ENCODE measurements around the gene UBE2B. TPM values are rescaled to one million over a fixed set of nuclear protein-coding genes. Genes with fewer than 3 reads are reported as not detected.

UBE2B gene
- total RNA-seq, 1 experiment from 2014 or later, result 132 TPM

DNA sequence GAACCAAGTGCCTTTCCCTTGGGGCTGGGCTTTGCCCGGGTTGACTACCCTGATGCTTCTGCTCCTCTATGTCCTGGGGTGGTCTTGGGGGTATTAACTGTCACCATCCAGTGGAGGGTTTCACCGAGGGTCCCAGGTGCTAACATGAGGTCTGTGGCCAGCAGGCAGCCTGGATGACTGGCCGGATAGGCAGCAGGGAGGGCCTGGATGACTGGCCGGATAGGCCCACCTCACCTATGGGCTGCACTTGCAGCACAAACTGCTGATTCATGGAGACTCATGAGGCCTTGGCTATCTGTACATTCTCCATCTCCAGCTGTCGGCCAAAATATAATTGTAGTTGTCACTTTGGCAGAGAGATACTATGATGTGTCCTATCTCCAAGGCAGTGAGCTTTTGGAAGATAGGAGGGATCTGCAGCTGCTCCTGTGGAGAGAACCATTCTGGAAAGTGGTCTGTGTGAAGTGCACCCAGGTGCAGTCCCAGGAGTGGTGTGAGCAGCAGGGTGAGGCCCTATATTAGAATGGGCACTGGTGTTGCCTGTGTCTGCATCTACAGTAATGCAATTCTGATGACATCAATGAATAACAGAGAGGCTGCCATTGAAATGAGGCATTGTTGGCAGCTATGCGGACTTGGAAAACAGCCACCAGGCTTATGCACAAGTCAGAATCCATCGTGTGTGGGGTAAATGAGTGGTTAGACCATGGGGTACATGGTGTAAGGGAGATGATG lies 66.6 kb downstream of the UBE2B start:
- H3K27me3 Mint-ChIP-seq (ENCODE audit: unreplicated experiment), result no peaks in the 10 kb centered on the region
- TF ChIP-seq, protein P1, sequence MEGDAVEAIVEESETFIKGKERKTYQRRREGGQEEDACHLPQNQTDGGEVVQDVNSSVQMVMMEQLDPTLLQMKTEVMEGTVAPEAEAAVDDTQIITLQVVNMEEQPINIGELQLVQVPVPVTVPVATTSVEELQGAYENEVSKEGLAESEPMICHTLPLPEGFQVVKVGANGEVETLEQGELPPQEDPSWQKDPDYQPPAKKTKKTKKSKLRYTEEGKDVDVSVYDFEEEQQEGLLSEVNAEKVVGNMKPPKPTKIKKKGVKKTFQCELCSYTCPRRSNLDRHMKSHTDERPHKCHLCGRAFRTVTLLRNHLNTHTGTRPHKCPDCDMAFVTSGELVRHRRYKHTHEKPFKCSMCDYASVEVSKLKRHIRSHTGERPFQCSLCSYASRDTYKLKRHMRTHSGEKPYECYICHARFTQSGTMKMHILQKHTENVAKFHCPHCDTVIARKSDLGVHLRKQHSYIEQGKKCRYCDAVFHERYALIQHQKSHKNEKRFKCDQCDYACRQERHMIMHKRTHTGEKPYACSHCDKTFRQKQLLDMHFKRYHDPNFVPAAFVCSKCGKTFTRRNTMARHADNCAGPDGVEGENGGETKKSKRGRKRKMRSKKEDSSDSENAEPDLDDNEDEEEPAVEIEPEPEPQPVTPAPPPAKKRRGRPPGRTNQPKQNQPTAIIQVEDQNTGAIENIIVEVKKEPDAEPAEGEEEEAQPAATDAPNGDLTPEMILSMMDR (IDR thresholded peaks at IDR 0.05; ENCODE audit: unreplicated experiment), result no peak
- intact Hi-C loops (cut with micrococcal nuclease; ENCODE audit: unreplicated experiment), result loop anchor here (1.0 to 5.0 kb wide), 2 partner anchors 68 to 89 kb away; partner anchors contain the start of gene JADE2
- H3K4me1 Mint-ChIP-seq (ENCODE audit: low read depth, unreplicated experiment), result peaks cover 59% of the 10 kb centered on the region
- H3K27ac Mint-ChIP-seq (ENCODE audit: unreplicated experiment), result peak overlapping the region; percentile 80
- H3K4me3 Mint-ChIP-seq (ENCODE audit: low read depth, unreplicated experiment), result no peak overlapping the region
- peaks cover 14% of the 10 kb centered on the region for H3K36me3 Mint-ChIP-seq (ENCODE audit: insufficient read depth, unreplicated experiment)
- CTCF ChIA-PET, result interaction anchor here (0.9 to 1.8 kb wide), 3 partner anchors 28 to 87 kb away, joined by 3 to 14 read pairs (median 4); no protein-coding TSS in a partner anchor
- no TSS peak for BruUV-seq (replicated peaks)
- DNase-seq, result no peak
- no peaks in the 10 kb centered on the region for H3K9me3 Mint-ChIP-seq (ENCODE audit: low read depth, unreplicated experiment)

DNA sequence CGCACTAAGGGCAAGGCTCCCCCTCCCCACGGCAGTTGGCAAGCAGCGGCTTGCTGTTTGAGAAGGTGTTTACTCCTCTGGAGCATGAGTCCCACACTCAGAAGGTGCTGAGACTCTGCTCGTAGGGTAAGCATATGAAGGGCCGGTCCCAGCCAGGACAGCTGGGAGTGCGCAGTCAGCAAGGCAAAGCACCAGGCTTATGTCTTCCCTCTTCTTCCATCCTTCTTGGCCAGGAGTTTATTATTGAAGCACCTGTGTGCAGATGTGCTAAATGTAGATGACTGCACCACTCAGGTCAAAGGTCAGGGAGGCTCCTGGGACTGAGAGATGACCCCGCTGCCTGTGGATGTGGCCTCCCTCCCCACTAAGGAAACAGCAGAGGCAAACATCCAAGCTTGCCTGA lies 67.4 kb downstream of the UBE2B start:
- no peak overlapping the region for H3K4me3 Mint-ChIP-seq (ENCODE audit: low read depth, unreplicated experiment)
- H3K4me1 Mint-ChIP-seq (ENCODE audit: low read depth, unreplicated experiment), result peaks cover 57% of the 10 kb centered on the region
- TF ChIP-seq, protein P1 (IDR thresholded peaks at IDR 0.05; ENCODE audit: unreplicated experiment), result no peak
- no peaks in the 10 kb centered on the region for H3K9me3 Mint-ChIP-seq (ENCODE audit: low read depth, unreplicated experiment)
- intact Hi-C loops (cut with micrococcal nuclease; ENCODE audit: unreplicated experiment), result loop anchor here (5.0 kb wide), 1 partner anchor 89 kb away; the partner anchor contains the start of gene JADE2
- CTCF ChIA-PET, result interaction anchor here (0.6 to 1.1 kb wide), 3 partner anchors 85 to 209 kb away, joined by 3 to 4 read pairs (median 3); no protein-coding TSS in a partner anchor
- H3K36me3 Mint-ChIP-seq (ENCODE audit: insufficient read depth, unreplicated experiment), result peaks cover 14% of the 10 kb centered on the region
- BruUV-seq (replicated peaks), result no TSS peak
- peak overlapping the region; percentile 50 for H3K27ac Mint-ChIP-seq (ENCODE audit: unreplicated experiment)
- no peaks in the 10 kb centered on the region for H3K27me3 Mint-ChIP-seq (ENCODE audit: unreplicated experiment)
- DNase-seq, result no peak

DNA sequence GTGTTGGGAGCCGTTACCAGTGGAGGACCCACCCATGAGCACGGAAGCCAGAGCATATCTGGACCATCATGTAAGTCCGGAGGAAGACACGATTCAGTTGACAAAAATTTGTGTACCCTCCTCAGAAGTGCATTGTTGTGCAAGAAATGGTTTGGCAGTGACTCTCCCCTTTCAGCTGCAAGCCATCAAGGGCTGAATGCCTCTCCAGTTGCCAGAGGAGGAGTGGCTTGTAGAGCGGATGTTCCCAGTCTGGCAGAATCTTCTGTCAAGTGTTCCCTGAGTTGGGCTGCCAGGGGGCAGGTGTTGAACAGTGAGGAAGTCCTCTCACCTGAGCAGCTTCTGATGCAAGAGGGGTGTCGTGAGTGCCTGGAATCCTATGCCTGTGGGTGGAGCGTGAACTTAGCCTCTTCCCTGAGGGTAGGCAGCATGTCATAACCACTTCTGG lies 67.9 kb downstream of the UBE2B start:
- CTCF ChIA-PET, result interaction anchor here (0.5 to 1.1 kb wide), 3 partner anchors 14 to 208 kb away, joined by 3 to 4 read pairs (median 3); no protein-coding TSS in a partner anchor
- peaks cover 14% of the 10 kb centered on the region for H3K36me3 Mint-ChIP-seq (ENCODE audit: insufficient read depth, unreplicated experiment)
- no peaks in the 10 kb centered on the region for H3K27me3 Mint-ChIP-seq (ENCODE audit: unreplicated experiment)
- no TSS peak for BruUV-seq (replicated peaks)
- peak; percentile 86 for DNase-seq
- H3K9me3 Mint-ChIP-seq (ENCODE audit: low read depth, unreplicated experiment), result no peaks in the 10 kb centered on the region
- H3K27ac Mint-ChIP-seq (ENCODE audit: unreplicated experiment), result peak overlapping the region; percentile 50
- TF ChIP-seq, protein P1 (IDR thresholded peaks at IDR 0.05; ENCODE audit: unreplicated experiment), result no peak
- H3K4me3 Mint-ChIP-seq (ENCODE audit: low read depth, unreplicated experiment), result no peak overlapping the region
- intact Hi-C loops (cut with micrococcal nuclease; ENCODE audit: unreplicated experiment), result loop anchor here (5.0 kb wide), 1 partner anchor 88 kb away; the partner anchor contains the start of gene JADE2
- peaks cover 57% of the 10 kb centered on the region for H3K4me1 Mint-ChIP-seq (ENCODE audit: low read depth, unreplicated experiment)

DNA sequence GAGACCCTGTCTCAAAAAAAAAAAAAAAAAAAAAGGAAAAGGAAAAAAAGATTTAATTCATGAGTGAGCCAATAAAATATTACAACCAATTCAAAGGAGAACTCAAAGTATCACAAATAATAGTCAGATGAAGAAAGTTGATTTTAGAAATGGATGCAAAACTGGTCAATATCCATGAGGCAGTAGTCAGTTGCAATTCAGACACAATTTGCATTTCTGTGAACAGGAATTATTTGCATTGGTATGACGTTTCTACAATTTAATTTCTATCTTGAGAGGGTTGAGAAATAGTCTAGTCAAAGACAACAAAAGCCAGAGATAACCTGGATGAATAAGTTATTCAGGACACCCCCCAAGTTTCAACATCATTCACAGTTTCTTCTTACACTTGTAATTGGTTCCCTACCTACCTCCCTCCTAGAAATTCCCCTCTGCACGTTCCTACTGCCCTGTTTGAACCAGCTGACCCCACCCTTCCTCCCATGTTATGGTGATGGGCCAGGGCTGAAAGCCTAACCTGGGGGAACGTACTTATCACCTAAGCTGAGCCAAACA lies 68.9 kb downstream of the UBE2B start:
- CTCF ChIA-PET, result interaction anchor here (0.7 kb wide), 2 partner anchors 31 to 139 kb away, joined by 3 to 5 read pairs; no protein-coding TSS in a partner anchor
- TF ChIP-seq, protein P1 (IDR thresholded peaks at IDR 0.05; ENCODE audit: unreplicated experiment), result no peak
- Mint-ChIP-seq H3K36me3 (ENCODE audit: insufficient read depth, unreplicated experiment) (peaks cover 14% of the 10 kb centered on the region), H3K4me1 (ENCODE audit: low read depth, unreplicated experiment) (peaks cover 50% of the 10 kb centered on the region), H3K9me3 (ENCODE audit: low read depth, unreplicated experiment) (no peaks in the 10 kb centered on the region), H3K27ac (ENCODE audit: unreplicated experiment) (peak overlapping the region; percentile 27), H3K4me3 (ENCODE audit: low read depth, unreplicated experiment) (no peak overlapping the region), H3K27me3 (ENCODE audit: unreplicated experiment) (no peaks in the 10 kb centered on the region)
- DNase-seq, result no peak
- intact Hi-C loops (cut with micrococcal nuclease; ENCODE audit: unreplicated experiment), result no loop called here
- BruUV-seq (replicated peaks), result no TSS peak

Other genes with a start within 250 kb of the UBE2B start
- 380 and 411 TPM in 2 replicates for gene SKP1, start 194.6 kb upstream of the UBE2B start, total RNA-seq (2022)
- 242 and 260 TPM in 2 replicates for gene PPP2CA, start 145.5 kb upstream of the UBE2B start, total RNA-seq (2022)
- 2.3 and 5.0 TPM in 2 replicates for gene CDKL3, start 4.4 kb upstream of the UBE2B start, total RNA-seq (2022)
- 43.7 and 51.6 TPM in 2 replicates for gene CDKN2AIPNL, start 40.3 kb downstream of the UBE2B start, total RNA-seq (2022)
- gene JADE2, start 154.1 kb downstream of the UBE2B start, total RNA-seq (2022), result 93.4 and 128 TPM in 2 replicates